Islet precursor cell (in vitro differentiated cells): ENCODE results near the gene FAM151B.
"Not testable (repeated sequence)": the region's sequence is repeated elsewhere in the genome, so short reads cannot be mapped to it uniquely, and the experiment has no call there.

ENCODE experiments used
- DNase-seq: peaks from one replicate; pipeline ENCODE4 v3.0.0-alpha.2; 2018

FAM151B gene

GRCh38 chr5:80504833-80505232 lies 16.9 kb downstream of the FAM151B start:
- DNase-seq = no peak

- peak; percentile 51 for DNase-seq
Measured at GRCh38 chr5:80507663-80508062, 19.8 kb downstream of the FAM151B start.

GRCh38 chr5:80508844-80509243 lies 20.9 kb downstream of the FAM151B start:
- DNase-seq = no peak

GRCh38 chr5:80509362-80509761 lies 21.5 kb downstream of the FAM151B start:
- DNase-seq = no peak

GRCh38 chr5:80516826-80517225 lies 28.9 kb downstream of the FAM151B start:
- DNase-seq = peak; percentile 53

- DNase-seq = no peak
Measured at GRCh38 chr5:80540691-80541090, 52.8 kb downstream of the FAM151B start.

GRCh38 chr5:80541392-80541791 lies 53.5 kb downstream of the FAM151B start:
- DNase-seq = no peak

- DNase-seq = no peak
Measured at GRCh38 chr5:80554646-80555045, 66.7 kb downstream of the FAM151B start.

- no peak for DNase-seq
Measured at GRCh38 chr5:80555099-80555498, 67.2 kb downstream of the FAM151B start.

- DNase-seq = no peak
Measured at GRCh38 chr5:80559244-80559643, 71.3 kb downstream of the FAM151B start.

GRCh38 chr5:80565330-80565729 lies 77.4 kb downstream of the FAM151B start:
- no peak for DNase-seq

GRCh38 chr5:80566711-80567259 lies 78.9 kb downstream of the FAM151B start:
- DNase-seq = no peak

- DNase-seq = no peak
Measured at GRCh38 chr5:80568251-80568650, 80.4 kb downstream of the FAM151B start.

GRCh38 chr5:80569086-80569960 lies 81.4 kb downstream of the FAM151B start:
- DNase-seq = no peak

- peak; percentile 76 for DNase-seq
Measured at GRCh38 chr5:80569961-80570786, 82.3 kb downstream of the FAM151B start, which contains the start of gene ANKRD34B. Gene ANKRD34B, minus strand, starts transcription at chr5:80570280. Its CDS starts 10,261 bp downstream, at chr5:80560019.

GRCh38 chr5:80573062-80573461 lies 85.2 kb downstream of the FAM151B start:
- DNase-seq = no peak

- DNase-seq = no peak
Measured at GRCh38 chr5:80576383-80576782, 88.5 kb downstream of the FAM151B start.

- DNase-seq = no peak
Measured at GRCh38 chr5:80577707-80578106, 89.8 kb downstream of the FAM151B start.

GRCh38 chr5:80579050-80579449 lies 91.2 kb downstream of the FAM151B start:
- no peak for DNase-seq

GRCh38 chr5:80580291-80580690 lies 92.4 kb downstream of the FAM151B start:
- not testable (repeated sequence) for DNase-seq

GRCh38 chr5:80584770-80585169 lies 96.9 kb downstream of the FAM151B start:
- DNase-seq = no peak

- no peak for DNase-seq
Measured at GRCh38 chr5:80588858-80589540, 101.1 kb downstream of the FAM151B start.

GRCh38 chr5:80590766-80591165 lies 102.9 kb downstream of the FAM151B start:
- no peak for DNase-seq
